ENCODE data around the gene PXMP2. TPM values are rescaled to one million over a fixed set of nuclear protein-coding genes. Genes with fewer than 3 reads are reported as not detected.
A peak's percentile ranks its signal among the peaks of the same experiment; 100 is the strongest.

PXMP2 gene
- total RNA-seq, 1 donor from 2014 or later: 18.6 TPM

GRCh38 chr12:132640936-132641335 is 46.5 kb upstream of the PXMP2 start:
- peaks cover 17% of the 10 kb centered on the region for H3K27me3 Mint-ChIP-seq (ENCODE audit: unreplicated experiment)
- peaks cover 55% of the 10 kb centered on the region for H3K36me3 Mint-ChIP-seq (ENCODE audit: low read depth, unreplicated experiment)
- H3K9me3 Mint-ChIP-seq (ENCODE audit: unreplicated experiment): no peaks in the 10 kb centered on the region
- no peak for TF ChIP-seq CTCF (IDR thresholded peaks at IDR 0.05; ENCODE audit: unreplicated experiment)
- no peak for DNase-seq (ENCODE audit: low spot score)
- no peak overlapping the region for H3K27ac Mint-ChIP-seq (ENCODE audit: unreplicated experiment)
- no peak overlapping the region for H3K4me3 Mint-ChIP-seq (ENCODE audit: unreplicated experiment)
- H3K4me1 Mint-ChIP-seq (ENCODE audit: unreplicated experiment): peaks cover under 1% of the 10 kb centered on the region

- Mint-ChIP-seq H3K27me3 (ENCODE audit: unreplicated experiment) (peaks cover 15% of the 10 kb centered on the region), H3K27ac (ENCODE audit: unreplicated experiment) (no peak overlapping the region), H3K4me3 (ENCODE audit: unreplicated experiment) (peak overlapping the region; percentile 47), H3K9me3 (ENCODE audit: unreplicated experiment) (no peaks in the 10 kb centered on the region), H3K4me1 (ENCODE audit: unreplicated experiment) (no peaks in the 10 kb centered on the region), H3K36me3 (ENCODE audit: low read depth, unreplicated experiment) (peaks cover 49% of the 10 kb centered on the region)
- TF ChIP-seq CTCF (IDR thresholded peaks at IDR 0.05; ENCODE audit: unreplicated experiment): no peak
- DNase-seq (ENCODE audit: low spot score): no peak
These were observed 45.4 kb upstream of the PXMP2 start for GRCh38 chr12:132641811-132642650.

- DNase-seq (ENCODE audit: low spot score): no peak
- H3K4me3 Mint-ChIP-seq (ENCODE audit: unreplicated experiment): no peak overlapping the region
- peaks cover 15% of the 10 kb centered on the region for H3K27me3 Mint-ChIP-seq (ENCODE audit: unreplicated experiment)
- H3K36me3 Mint-ChIP-seq (ENCODE audit: low read depth, unreplicated experiment): peaks cover 48% of the 10 kb centered on the region
- no peaks in the 10 kb centered on the region for H3K9me3 Mint-ChIP-seq (ENCODE audit: unreplicated experiment)
- TF ChIP-seq CTCF (IDR thresholded peaks at IDR 0.05; ENCODE audit: unreplicated experiment): no peak
- no peak overlapping the region for H3K27ac Mint-ChIP-seq (ENCODE audit: unreplicated experiment)
- no peaks in the 10 kb centered on the region for H3K4me1 Mint-ChIP-seq (ENCODE audit: unreplicated experiment)
These were observed 44.2 kb upstream of the PXMP2 start for GRCh38 chr12:132642846-132643835.

- DNase-seq (ENCODE audit: low spot score): no peak
- Mint-ChIP-seq H3K27me3 (ENCODE audit: unreplicated experiment) (peaks cover 2% of the 10 kb centered on the region), H3K9me3 (ENCODE audit: unreplicated experiment) (no peaks in the 10 kb centered on the region), H3K4me3 (ENCODE audit: unreplicated experiment) (no peak overlapping the region), H3K36me3 (ENCODE audit: low read depth, unreplicated experiment) (peaks cover 37% of the 10 kb centered on the region), H3K4me1 (ENCODE audit: unreplicated experiment) (peaks cover under 1% of the 10 kb centered on the region), H3K27ac (ENCODE audit: unreplicated experiment) (no peak overlapping the region)
- TF ChIP-seq CTCF (IDR thresholded peaks at IDR 0.05; ENCODE audit: unreplicated experiment): no peak
These were observed 40.5 kb upstream of the PXMP2 start for GRCh38 chr12:132646850-132647249.
